Neural cell (in vitro differentiated cells): ENCODE measurements around the gene SH3BP4.

Source experiments
- EP300 ChIP-seq: fragments of 450-650 bp; conservative IDR thresholded peaks from 2 replicates; pipeline ENCODE4 v1.6.1; 2014; ENCODE audit warnings: antibody characterized with exemption, mild to moderate bottlenecking, moderate library complexity; ENCODE audit not compliant: poor library complexity, severe bottlenecking
- EZH2 ChIP-seq: fragments of 200-600, 300-800 bp; shearing (Covaris generic), sonication (generic); IDR thresholded peaks from 2 replicates; pipeline ENCODE4 v1.6.1; 2014; ENCODE audit warnings: antibody characterized with exemption, low read length, borderline replicate concordance, mild to moderate bottlenecking; ENCODE audit not compliant: insufficient read depth, poor library complexity, severe bottlenecking
- POLR2AphosphoS5 ChIP-seq: IDR thresholded peaks from 2 replicates; pipeline ENCODE4 v1.6.1; 2012
- RAD21 ChIP-seq: fragments of 450-650 bp; conservative IDR thresholded peaks from 2 replicates; pipeline ENCODE4 v1.6.1; 2014; ENCODE audit warnings: antibody characterized with exemption, mild to moderate bottlenecking, moderate library complexity
- SMC3 ChIP-seq: fragments of 450-650 bp; conservative IDR thresholded peaks from 2 replicates; pipeline ENCODE4 v1.6.1; 2014; ENCODE audit warnings: antibody characterized with exemption, mild to moderate bottlenecking, moderate library complexity; ENCODE audit not compliant: poor library complexity
- TF ChIP-seq, protein P1 (sequence below): fragments of 450-650 bp; IDR thresholded peaks from 2 replicates; pipeline ENCODE4 v1.5.1; 2014; ENCODE audit warnings: antibody characterized with exemption, mild to moderate bottlenecking, moderate library complexity; ENCODE audit not compliant: poor library complexity, severe bottlenecking
- TF ChIP-seq, protein P2 (sequence below): IDR thresholded peaks from 2 replicates; pipeline ENCODE4 v1.6.1; 2012; ENCODE audit warnings: borderline replicate concordance

DNA sequence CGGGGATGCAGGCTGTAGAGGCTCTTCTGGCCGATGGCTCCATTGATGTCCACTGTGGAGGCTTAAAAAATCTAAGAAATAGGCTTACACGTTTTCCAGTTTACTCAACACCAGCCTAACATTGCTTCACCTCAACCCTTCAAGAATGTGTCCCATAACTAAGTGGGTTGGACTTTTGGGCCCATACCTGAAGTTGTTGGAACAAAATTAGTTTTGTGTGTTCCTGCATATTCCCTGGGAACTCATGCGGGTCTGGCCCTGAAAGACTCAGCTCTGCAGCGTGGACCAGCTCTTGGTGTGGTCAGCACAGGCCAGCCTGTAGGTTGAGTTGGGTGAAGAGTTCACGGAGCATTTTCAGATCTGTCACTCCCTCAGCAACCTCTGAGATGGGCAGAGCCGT is 38.5 kb downstream of the SH3BP4 start:
- TF ChIP-seq RAD21, result no peak
- no peak for TF ChIP-seq POLR2AphosphoS5
- TF ChIP-seq, protein P1, sequence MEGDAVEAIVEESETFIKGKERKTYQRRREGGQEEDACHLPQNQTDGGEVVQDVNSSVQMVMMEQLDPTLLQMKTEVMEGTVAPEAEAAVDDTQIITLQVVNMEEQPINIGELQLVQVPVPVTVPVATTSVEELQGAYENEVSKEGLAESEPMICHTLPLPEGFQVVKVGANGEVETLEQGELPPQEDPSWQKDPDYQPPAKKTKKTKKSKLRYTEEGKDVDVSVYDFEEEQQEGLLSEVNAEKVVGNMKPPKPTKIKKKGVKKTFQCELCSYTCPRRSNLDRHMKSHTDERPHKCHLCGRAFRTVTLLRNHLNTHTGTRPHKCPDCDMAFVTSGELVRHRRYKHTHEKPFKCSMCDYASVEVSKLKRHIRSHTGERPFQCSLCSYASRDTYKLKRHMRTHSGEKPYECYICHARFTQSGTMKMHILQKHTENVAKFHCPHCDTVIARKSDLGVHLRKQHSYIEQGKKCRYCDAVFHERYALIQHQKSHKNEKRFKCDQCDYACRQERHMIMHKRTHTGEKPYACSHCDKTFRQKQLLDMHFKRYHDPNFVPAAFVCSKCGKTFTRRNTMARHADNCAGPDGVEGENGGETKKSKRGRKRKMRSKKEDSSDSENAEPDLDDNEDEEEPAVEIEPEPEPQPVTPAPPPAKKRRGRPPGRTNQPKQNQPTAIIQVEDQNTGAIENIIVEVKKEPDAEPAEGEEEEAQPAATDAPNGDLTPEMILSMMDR, result no peak
- no peak for TF ChIP-seq EP300
- TF ChIP-seq, protein P2, sequence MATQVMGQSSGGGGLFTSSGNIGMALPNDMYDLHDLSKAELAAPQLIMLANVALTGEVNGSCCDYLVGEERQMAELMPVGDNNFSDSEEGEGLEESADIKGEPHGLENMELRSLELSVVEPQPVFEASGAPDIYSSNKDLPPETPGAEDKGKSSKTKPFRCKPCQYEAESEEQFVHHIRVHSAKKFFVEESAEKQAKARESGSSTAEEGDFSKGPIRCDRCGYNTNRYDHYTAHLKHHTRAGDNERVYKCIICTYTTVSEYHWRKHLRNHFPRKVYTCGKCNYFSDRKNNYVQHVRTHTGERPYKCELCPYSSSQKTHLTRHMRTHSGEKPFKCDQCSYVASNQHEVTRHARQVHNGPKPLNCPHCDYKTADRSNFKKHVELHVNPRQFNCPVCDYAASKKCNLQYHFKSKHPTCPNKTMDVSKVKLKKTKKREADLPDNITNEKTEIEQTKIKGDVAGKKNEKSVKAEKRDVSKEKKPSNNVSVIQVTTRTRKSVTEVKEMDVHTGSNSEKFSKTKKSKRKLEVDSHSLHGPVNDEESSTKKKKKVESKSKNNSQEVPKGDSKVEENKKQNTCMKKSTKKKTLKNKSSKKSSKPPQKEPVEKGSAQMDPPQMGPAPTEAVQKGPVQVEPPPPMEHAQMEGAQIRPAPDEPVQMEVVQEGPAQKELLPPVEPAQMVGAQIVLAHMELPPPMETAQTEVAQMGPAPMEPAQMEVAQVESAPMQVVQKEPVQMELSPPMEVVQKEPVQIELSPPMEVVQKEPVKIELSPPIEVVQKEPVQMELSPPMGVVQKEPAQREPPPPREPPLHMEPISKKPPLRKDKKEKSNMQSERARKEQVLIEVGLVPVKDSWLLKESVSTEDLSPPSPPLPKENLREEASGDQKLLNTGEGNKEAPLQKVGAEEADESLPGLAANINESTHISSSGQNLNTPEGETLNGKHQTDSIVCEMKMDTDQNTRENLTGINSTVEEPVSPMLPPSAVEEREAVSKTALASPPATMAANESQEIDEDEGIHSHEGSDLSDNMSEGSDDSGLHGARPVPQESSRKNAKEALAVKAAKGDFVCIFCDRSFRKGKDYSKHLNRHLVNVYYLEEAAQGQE, result no peak
- TF ChIP-seq EZH2, result no peak
- no peak for TF ChIP-seq SMC3
